ENCODE data around the gene MBNL3.

MBNL3 gene

DNA sequence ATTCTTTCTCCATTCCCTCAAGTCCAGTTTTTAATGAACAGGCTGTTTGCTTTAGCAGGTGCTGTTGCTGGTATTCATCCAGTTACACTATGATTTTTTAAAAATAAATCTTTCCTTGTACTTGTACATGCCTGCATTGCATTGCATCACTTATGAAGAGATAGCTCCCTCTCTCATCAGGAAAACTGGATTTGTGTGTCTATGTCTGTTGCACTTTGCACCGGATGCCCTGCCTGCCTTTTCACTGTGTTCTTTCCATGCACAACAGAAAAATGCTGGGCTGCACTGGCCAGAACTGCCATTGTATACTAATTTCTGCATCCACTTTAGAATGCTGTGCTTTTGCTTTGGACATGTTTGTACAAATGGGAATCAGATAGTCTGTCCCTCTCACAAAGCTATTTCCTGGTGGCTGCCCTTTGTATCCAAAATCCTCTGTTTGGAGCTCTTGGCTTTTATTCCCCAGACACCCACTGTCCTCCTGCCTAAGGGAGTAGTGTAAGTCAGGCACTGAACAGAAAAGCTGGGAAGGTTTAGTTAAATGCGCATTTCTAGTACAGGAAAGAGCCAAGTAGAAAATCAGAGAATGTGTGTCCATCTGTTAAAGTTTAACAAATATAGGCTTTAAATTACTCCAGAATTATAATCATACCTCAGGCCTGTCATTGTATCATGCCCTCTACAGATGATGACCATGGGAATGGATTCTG is 119.1 kb downstream of the MBNL3 start:
- H3K4me3 ChIP-seq (ENCODE audit: low read depth, low read length) = no peak overlapping the region
- TF ChIP-seq, protein P1, sequence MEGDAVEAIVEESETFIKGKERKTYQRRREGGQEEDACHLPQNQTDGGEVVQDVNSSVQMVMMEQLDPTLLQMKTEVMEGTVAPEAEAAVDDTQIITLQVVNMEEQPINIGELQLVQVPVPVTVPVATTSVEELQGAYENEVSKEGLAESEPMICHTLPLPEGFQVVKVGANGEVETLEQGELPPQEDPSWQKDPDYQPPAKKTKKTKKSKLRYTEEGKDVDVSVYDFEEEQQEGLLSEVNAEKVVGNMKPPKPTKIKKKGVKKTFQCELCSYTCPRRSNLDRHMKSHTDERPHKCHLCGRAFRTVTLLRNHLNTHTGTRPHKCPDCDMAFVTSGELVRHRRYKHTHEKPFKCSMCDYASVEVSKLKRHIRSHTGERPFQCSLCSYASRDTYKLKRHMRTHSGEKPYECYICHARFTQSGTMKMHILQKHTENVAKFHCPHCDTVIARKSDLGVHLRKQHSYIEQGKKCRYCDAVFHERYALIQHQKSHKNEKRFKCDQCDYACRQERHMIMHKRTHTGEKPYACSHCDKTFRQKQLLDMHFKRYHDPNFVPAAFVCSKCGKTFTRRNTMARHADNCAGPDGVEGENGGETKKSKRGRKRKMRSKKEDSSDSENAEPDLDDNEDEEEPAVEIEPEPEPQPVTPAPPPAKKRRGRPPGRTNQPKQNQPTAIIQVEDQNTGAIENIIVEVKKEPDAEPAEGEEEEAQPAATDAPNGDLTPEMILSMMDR (IDR thresholded peaks at IDR 0.05; ENCODE audit: borderline replicate concordance, insufficient read depth, low read depth, low read length) = no peak

- H3K4me3 ChIP-seq (ENCODE audit: low read depth, low read length) = no peak overlapping the region
- TF ChIP-seq, protein P1 (IDR thresholded peaks at IDR 0.05; ENCODE audit: borderline replicate concordance, insufficient read depth, low read depth, low read length) = no peak
Measured at GRCh38 chrX:132367984-132368383, 120.9 kb downstream of the MBNL3 start.

GRCh38 chrX:132367314-132367713 is 121.5 kb downstream of the MBNL3 start:
- TF ChIP-seq, protein P1 (IDR thresholded peaks at IDR 0.05; ENCODE audit: borderline replicate concordance, insufficient read depth, low read depth, low read length) = no peak
- no peak overlapping the region for H3K4me3 ChIP-seq (ENCODE audit: low read depth, low read length)

DNA sequence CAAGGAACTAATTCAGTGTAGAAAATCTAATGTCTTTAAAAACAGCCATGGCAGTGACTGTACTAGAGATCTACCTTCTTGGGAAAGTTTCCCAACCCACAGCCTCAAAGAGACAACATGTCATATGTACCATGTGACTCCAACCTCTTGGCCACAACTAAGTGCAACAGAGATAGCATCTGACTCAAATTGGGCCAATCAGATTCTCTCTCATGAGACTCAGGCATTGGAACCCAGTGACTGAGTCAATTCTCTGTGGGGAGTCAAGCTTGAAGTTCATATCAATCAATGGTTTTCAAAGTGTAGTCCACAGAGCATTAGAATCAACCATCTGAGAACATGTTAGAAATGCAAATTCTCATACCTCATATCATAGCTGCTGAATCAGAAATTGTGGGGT is 123.3 kb downstream of the MBNL3 start:
- TF ChIP-seq, protein P1 (IDR thresholded peaks at IDR 0.05; ENCODE audit: borderline replicate concordance, insufficient read depth, low read depth, low read length) = no peak
- no peak overlapping the region for H3K4me3 ChIP-seq (ENCODE audit: low read depth, low read length)

DNA sequence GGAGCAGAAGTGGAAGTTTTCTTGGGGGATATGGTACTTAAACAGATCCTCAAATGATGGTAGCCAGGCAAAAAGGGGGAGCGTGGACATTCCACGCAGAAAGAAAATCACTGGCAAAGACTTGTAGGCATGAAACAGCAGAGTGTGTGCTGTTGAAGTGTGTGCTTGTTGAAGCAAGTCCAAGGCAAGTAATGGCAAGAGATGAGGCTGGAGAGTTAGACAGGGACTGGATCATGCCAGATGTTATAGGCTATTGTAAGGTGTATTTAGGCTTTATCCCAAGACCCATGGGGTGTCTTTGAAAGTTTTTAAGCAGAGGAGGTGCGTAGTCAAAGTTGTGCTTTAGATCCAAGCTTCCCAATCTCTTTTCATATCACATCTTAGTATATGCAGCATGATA is 124.5 kb downstream of the MBNL3 start:
- H3K4me3 ChIP-seq (ENCODE audit: low read depth, low read length) = no peak overlapping the region
- TF ChIP-seq, protein P1 (IDR thresholded peaks at IDR 0.05; ENCODE audit: borderline replicate concordance, insufficient read depth, low read depth, low read length) = no peak

DNA sequence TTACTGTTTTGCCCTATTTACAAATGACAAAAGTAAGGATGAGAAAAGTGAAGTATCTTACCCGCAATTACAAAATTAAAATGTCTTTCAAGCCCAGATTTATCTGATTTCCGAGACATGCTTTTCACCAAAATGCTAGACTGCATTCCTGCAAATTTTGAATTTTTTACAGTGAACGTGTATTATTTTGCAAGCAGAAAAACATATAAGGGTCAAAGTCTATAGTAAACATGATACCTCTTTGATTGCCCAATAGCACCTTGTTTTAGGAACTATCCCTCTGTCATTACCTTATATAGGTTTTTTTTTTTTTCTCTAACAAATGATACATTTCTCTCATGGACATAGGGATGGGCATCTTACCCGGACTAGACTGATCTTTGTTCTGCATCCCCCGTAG is 135.4 kb downstream of the MBNL3 start:
- TF ChIP-seq, protein P1 (IDR thresholded peaks at IDR 0.05; ENCODE audit: borderline replicate concordance, insufficient read depth, low read depth, low read length) = no peak

GRCh38 chrX:132336172-132336571 is 152.7 kb downstream of the MBNL3 start:
- H3K4me3 ChIP-seq (ENCODE audit: low read depth, low read length) = no peak overlapping the region
- TF ChIP-seq, protein P1 (IDR thresholded peaks at IDR 0.05; ENCODE audit: borderline replicate concordance, insufficient read depth, low read depth, low read length) = no peak

More for the DNA sequence above, 135.4 kb downstream of the MBNL3 start:
- H3K4me3 ChIP-seq (ENCODE audit: low read depth, low read length) = no peak overlapping the region
